Gastroesophageal sphincter (tissue), 4 donors: ENCODE results near the gene RNASEH2B. TPM values are rescaled to one million over a fixed set of nuclear protein-coding genes. Genes with fewer than 3 reads are reported as not detected.

Source experiments
- ATAC-seq: fragments of 150-250 bp; one replicate; pipeline ENCODE4 v1.9.1; 2016; ENCODE audit warnings: mild to moderate bottlenecking, moderate library complexity
- H3K27ac ChIP-seq, 4 donors: fragments of 200-600 bp; sonication (generic) in 3 of 4; 1 replicate in 3 of 4; 2 replicates in 1 of 4; pipeline ENCODE4 v1.5.1; 2016 to 2019
- H3K27me3 ChIP-seq: fragments of 200-600 bp; sonication (generic); one replicate; pipeline ENCODE4 v1.5.1; 2019
- H3K36me3 ChIP-seq, 2 donors: fragments of 200-600 bp; sonication (generic); one replicate each; pipeline ENCODE4 v1.5.1; 2019; ENCODE audit warnings: control low read depth in 1 of 2
- H3K4me1 ChIP-seq, 3 donors: fragments of 200-600 bp; sonication (generic); 1 replicate in 2 of 3; 2 replicates in 1 of 3; pipeline ENCODE4 v1.5.1; 2016 to 2019; ENCODE audit warnings: control low read depth in 2 of 3
- H3K4me3 ChIP-seq, 2 donors: fragments of 200-600 bp; sonication (generic); one replicate each; pipeline ENCODE4 v1.5.1; 2019; ENCODE audit warnings: mild to moderate bottlenecking in 1 of 2, moderate library complexity in 1 of 2
- H3K9me3 ChIP-seq, 3 donors: fragments of 200-600 bp; sonication (generic); one replicate each; pipeline ENCODE4 v1.5.1; 2017 to 2019; ENCODE audit warnings: control low read depth in 2 of 3
- CTCF ChIP-seq, 4 experiments: fragments of 200-600 bp in 2 of 4; fragments of 450-650 bp in 2 of 4; sonication (generic) in 1 of 4; IDR thresholded peaks; one replicate each; pipeline ENCODE4 v1.5.1; 2017 to 2019; ENCODE audit warnings: antibody characterized with exemption in 4 of 4, mild to moderate bottlenecking in 2 of 4, moderate library complexity in 2 of 4
- EP300 ChIP-seq: sonication (generic); formaldehyde crosslinking; IDR thresholded peaks from one replicate; pipeline ENCODE4 v1.6.1; 2017; ENCODE audit warnings: antibody characterized with exemption, mild to moderate bottlenecking
- POLR2A ChIP-seq, 2 donors: fragments of 450-650 bp; IDR thresholded peaks; one replicate each; pipeline ENCODE4 v1.6.1; 2017; ENCODE audit warnings: antibody characterized with exemption in 2 of 2, mild to moderate bottlenecking in 2 of 2, moderate library complexity in 1 of 2
- POLR2AphosphoS5 ChIP-seq: sonication (generic); formaldehyde crosslinking; IDR thresholded peaks from one replicate; pipeline ENCODE4 v1.6.1; 2017; ENCODE audit warnings: antibody characterized with exemption
- WGBS, 2 donors: methylation state at CpG; one replicate each; pipeline ENCODE4 v1.1.5; 2018; ENCODE audit warnings: low coverage in 1 of 2; 5-methylcytosine and 5-hydroxymethylcytosine counted together
- total RNA-seq, 4 donors: library from RNA; depleted of rRNA; stranded (reverse); fragments of >200 nt; gene quantifications; one replicate each; pipeline ENCODE4 v1.1.0, GENCODE V29; 2016

The RNASEH2B gene
- total RNA-seq, 4 donors from 2014 or later = 31.6 to 76.5 (median 51.6) TPM

GRCh38 chr13:50932091-50932490, 22.5 kb downstream of the RNASEH2B start:
- no peak for TF ChIP-seq EP300
- TF ChIP-seq POLR2A (IDR thresholded peaks at IDR 0.05) = no peak
- no peak for TF ChIP-seq POLR2AphosphoS5
- no peak for TF ChIP-seq CTCF (IDR thresholded peaks at IDR 0.05)
- H3K9me3 ChIP-seq = no peaks in the 10 kb centered on the region
- no peak overlapping the region for H3K4me3 ChIP-seq
- 94 to 96% methylated on average over 6 of the region's 6 CpGs for WGBS, 2 donors
- no peak overlapping the region for H3K27ac ChIP-seq
- no peak for ATAC-seq
- peaks cover 0 to 27% (median 6%) of the 10 kb centered on the region in 3 donors for H3K4me1 ChIP-seq
- peaks cover 0 to 43% of the 10 kb centered on the region in 2 donors for H3K36me3 ChIP-seq
- no peaks in the 10 kb centered on the region for H3K27me3 ChIP-seq

- ATAC-seq = no peak
- peaks cover 0 to 60% of the 10 kb centered on the region in 2 donors for H3K36me3 ChIP-seq
- no peaks in the 10 kb centered on the region for H3K4me1 ChIP-seq
- H3K27ac ChIP-seq = no peak overlapping the region
- 80 to 96% methylated on average over 3 to 4 of the region's 5 CpGs for WGBS, 2 donors
- H3K27me3 ChIP-seq = no peaks in the 10 kb centered on the region
- no peak for TF ChIP-seq POLR2AphosphoS5
- no peak for TF ChIP-seq POLR2A (IDR thresholded peaks at IDR 0.05)
- TF ChIP-seq EP300 = no peak
- TF ChIP-seq CTCF (IDR thresholded peaks at IDR 0.05) = no peak
- H3K9me3 ChIP-seq = no peaks in the 10 kb centered on the region
- no peak overlapping the region for H3K4me3 ChIP-seq
These were observed 25.3 kb downstream of the RNASEH2B start for GRCh38 chr13:50934735-50935435.

GRCh38 chr13:50936679-50937078, 27.1 kb downstream of the RNASEH2B start:
- WGBS, 2 donors = 61 to 100% methylated on average over 2 of the region's 2 CpGs
- H3K4me1 ChIP-seq = no peaks in the 10 kb centered on the region
- H3K36me3 ChIP-seq = peaks cover 0 to 48% of the 10 kb centered on the region in 2 donors
- no peaks in the 10 kb centered on the region for H3K9me3 ChIP-seq
- no peaks in the 10 kb centered on the region for H3K27me3 ChIP-seq
- no peak overlapping the region for H3K27ac ChIP-seq
- no peak for TF ChIP-seq EP300
- TF ChIP-seq POLR2AphosphoS5 = no peak
- TF ChIP-seq CTCF (IDR thresholded peaks at IDR 0.05) = no peak
- TF ChIP-seq POLR2A (IDR thresholded peaks at IDR 0.05) = no peak
- ATAC-seq = no peak
- no peak overlapping the region for H3K4me3 ChIP-seq

GRCh38 chr13:50940509-50940908, 30.9 kb downstream of the RNASEH2B start:
- no peaks in the 10 kb centered on the region for H3K27me3 ChIP-seq
- H3K4me3 ChIP-seq = no peak overlapping the region
- no peaks in the 10 kb centered on the region for H3K9me3 ChIP-seq
- TF ChIP-seq POLR2A (IDR thresholded peaks at IDR 0.05) = no peak
- TF ChIP-seq POLR2AphosphoS5 = no peak
- no peak for TF ChIP-seq CTCF (IDR thresholded peaks at IDR 0.05)
- no peak for TF ChIP-seq EP300
- H3K36me3 ChIP-seq = peaks cover 0 to 36% of the 10 kb centered on the region in 2 donors
- 56% methylated on average over 1 of the region's 2 CpGs; no CpG with 5 or more reads in 1 of the 2 donors for WGBS, 2 donors
- no peak overlapping the region for H3K27ac ChIP-seq
- no peaks in the 10 kb centered on the region for H3K4me1 ChIP-seq
- ATAC-seq = no peak

- Histone ChIP-seq H3K4me1 (no peaks in the 10 kb centered on the region), H3K4me3 (no peak overlapping the region), H3K36me3 (peaks cover 0 to 43% of the 10 kb centered on the region in 2 donors), H3K27ac (no peak overlapping the region), H3K9me3 (no peaks in the 10 kb centered on the region), H3K27me3 (no peaks in the 10 kb centered on the region)
- no peak for ATAC-seq
- TF ChIP-seq EP300 (no peak), POLR2AphosphoS5 (no peak), CTCF (IDR thresholded peaks at IDR 0.05) (no peak), POLR2A (IDR thresholded peaks at IDR 0.05) (no peak)
- 88% methylated on average over 2 of the region's 2 CpGs; no CpG with 5 or more reads in 1 of the 2 donors for WGBS, 2 donors
These were observed 31.6 kb downstream of the RNASEH2B start for GRCh38 chr13:50941146-50941545.
